Stomach (tissue), 9 donors: Measurements from ENCODE around the gene KIAA0513. TPM values are rescaled to one million over a fixed set of nuclear protein-coding genes. Genes with fewer than 3 reads are reported as not detected.

Experiments used
- DNase-seq, 2 donors: peaks; one replicate each; pipeline versions ENCODE4 v3.0.0 to v3.0.0-alpha.2; 2013 to 2019
- H3K27ac ChIP-seq, 5 donors: fragments of 200-600 bp in 4 of 5; sonication (generic) in 4 of 5; one replicate each; pipeline ENCODE4 v1.5.1; 2013 to 2019; ENCODE audit warnings: mild to moderate bottlenecking in 1 of 5, moderate library complexity in 1 of 5
- H3K27me3 ChIP-seq, 3 donors: fragments of 200-600 bp; sonication (generic); one replicate each; pipeline ENCODE4 v1.5.1; 2017 to 2019; ENCODE audit warnings: mixed run types in 1 of 3
- H3K36me3 ChIP-seq, 4 donors: fragments of 200-600 bp; sonication (generic); 1 replicate in 3 of 4; 2 replicates in 1 of 4; pipeline ENCODE4 v1.5.1; 2016 to 2019
- H3K4me1 ChIP-seq, 4 donors: fragments of 200-600 bp; sonication (generic); one replicate each; pipeline ENCODE4 v1.5.1; 2016 to 2019
- H3K4me3 ChIP-seq, 4 donors: fragments of 200-600 bp; sonication (generic) in 3 of 4; one replicate each; pipeline ENCODE4 v1.5.1; 2016 to 2019; ENCODE audit warnings: mild to moderate bottlenecking in 1 of 4
- H3K9me3 ChIP-seq, 4 donors: fragments of 200-600 bp; sonication (generic); one replicate each; pipeline ENCODE4 v1.5.1; 2016 to 2019
- EP300 ChIP-seq: sonication (generic); formaldehyde crosslinking; IDR thresholded peaks from one replicate; pipeline ENCODE4 v1.6.1; 2017; ENCODE audit warnings: antibody characterized with exemption
- POLR2A ChIP-seq, 4 donors: fragments of 450-650 bp; IDR thresholded peaks; one replicate each; pipeline ENCODE4 v1.6.1; 2016; ENCODE audit warnings: antibody characterized with exemption in 4 of 4, control low read depth in 2 of 4, mild to moderate bottlenecking in 1 of 4, moderate library complexity in 1 of 4
- POLR2AphosphoS5 ChIP-seq, 3 donors: sonication (generic); formaldehyde crosslinking; IDR thresholded peaks; one replicate each; pipeline ENCODE4 v1.6.1; 2016; ENCODE audit warnings: antibody characterized with exemption in 3 of 3
- WGBS, 5 donors: extraction: QIAGEN DNeasy Blood & Tissue Kit in 3 of 5; methylation state at CpG; one replicate each; pipeline versions ENCODE4 v1.1.5 to v1.1.7; 2013 to 2018; 5-methylcytosine and 5-hydroxymethylcytosine counted together
- intact Hi-C: fragments of 100-400 bp; cut with DNase I; formaldehyde crosslinking; loops from one replicate; pipeline ENCODE4 v1.15.1; 2023; ENCODE audit warnings: low total_unique reads
- polyA plus RNA-seq, 3 donors: library from polyadenylated mRNA; stranded (reverse); fragments of 200-250 nt; gene quantifications; one replicate each; pipeline ENCODE4 v1.2.3, GENCODE V29; 2013
- total RNA-seq, 5 donors: library from RNA; depleted of rRNA; stranded (reverse); fragments of >200 nt; gene quantifications; one replicate each; pipeline versions ENCODE4 v1.1.0 to v1.2.3, GENCODE V29; 2014 to 2016
- TF ChIP-seq, protein P1 (sequence below), 7 experiments: fragments of 450-650 bp in 4 of 7; fragments of 200-600 bp in 3 of 7; sonication (generic) in 3 of 7; IDR thresholded peaks; one replicate each; pipeline ENCODE4 v1.5.1; 2016 to 2019; ENCODE audit warnings: antibody characterized with exemption in 7 of 7, control low read depth in 2 of 7, mild to moderate bottlenecking in 1 of 7
- donor health status: healthy with polysubstance abuse.
- donor health status: Bipolar disorder and iron deficiency.
- donor health status: healthy.

KIAA0513 gene
- total and polyA plus RNA-seq, 8 donors = 3.6 to 40.6 (median 14.9) TPM

DNA sequence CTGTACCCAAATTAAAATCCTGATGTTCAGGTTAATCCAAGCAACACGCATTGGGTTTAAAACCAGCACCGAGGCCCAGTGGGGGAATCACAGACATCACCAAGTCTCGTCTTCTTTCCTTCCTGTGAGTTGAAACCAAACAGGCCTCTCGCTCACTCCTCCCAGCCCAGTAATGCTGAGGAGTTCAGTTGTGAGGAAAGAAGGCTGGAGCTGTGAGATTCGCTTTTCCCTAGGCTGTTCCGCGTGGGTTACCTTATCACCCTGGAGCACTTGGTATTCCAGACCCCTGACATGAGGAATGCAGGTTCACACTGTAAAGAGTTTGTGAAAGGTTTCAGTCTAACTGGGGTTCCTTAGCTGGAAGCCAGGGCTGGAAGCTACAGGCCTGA lies 63.9 kb downstream of the KIAA0513 start:
- Histone ChIP-seq H3K4me3 (no peak overlapping the region), H3K9me3 (no peaks in the 10 kb centered on the region), H3K36me3 (peaks cover 12 to 37% (median 35%) of the 10 kb centered on the region in 4 donors), H3K27ac (no peak overlapping the region), H3K4me1 (peaks cover 6 to 32% (median 16%) of the 10 kb centered on the region in 4 donors), H3K27me3 (peaks cover 0 to 10% (median 3%) of the 10 kb centered on the region in 3 donors)
- no peak for TF ChIP-seq POLR2AphosphoS5 (IDR thresholded peaks at IDR 0.05)
- TF ChIP-seq, protein P1, sequence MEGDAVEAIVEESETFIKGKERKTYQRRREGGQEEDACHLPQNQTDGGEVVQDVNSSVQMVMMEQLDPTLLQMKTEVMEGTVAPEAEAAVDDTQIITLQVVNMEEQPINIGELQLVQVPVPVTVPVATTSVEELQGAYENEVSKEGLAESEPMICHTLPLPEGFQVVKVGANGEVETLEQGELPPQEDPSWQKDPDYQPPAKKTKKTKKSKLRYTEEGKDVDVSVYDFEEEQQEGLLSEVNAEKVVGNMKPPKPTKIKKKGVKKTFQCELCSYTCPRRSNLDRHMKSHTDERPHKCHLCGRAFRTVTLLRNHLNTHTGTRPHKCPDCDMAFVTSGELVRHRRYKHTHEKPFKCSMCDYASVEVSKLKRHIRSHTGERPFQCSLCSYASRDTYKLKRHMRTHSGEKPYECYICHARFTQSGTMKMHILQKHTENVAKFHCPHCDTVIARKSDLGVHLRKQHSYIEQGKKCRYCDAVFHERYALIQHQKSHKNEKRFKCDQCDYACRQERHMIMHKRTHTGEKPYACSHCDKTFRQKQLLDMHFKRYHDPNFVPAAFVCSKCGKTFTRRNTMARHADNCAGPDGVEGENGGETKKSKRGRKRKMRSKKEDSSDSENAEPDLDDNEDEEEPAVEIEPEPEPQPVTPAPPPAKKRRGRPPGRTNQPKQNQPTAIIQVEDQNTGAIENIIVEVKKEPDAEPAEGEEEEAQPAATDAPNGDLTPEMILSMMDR (IDR thresholded peaks at IDR 0.05) = no peak
- no peak for TF ChIP-seq POLR2A (IDR thresholded peaks at IDR 0.05)
- no peak for TF ChIP-seq EP300
- intact Hi-C loops = no loop called here
- 86 to 93% (median 90%) methylated on average over 7 of the region's 7 CpGs for WGBS, 5 donors
- no peak for DNase-seq

DNA sequence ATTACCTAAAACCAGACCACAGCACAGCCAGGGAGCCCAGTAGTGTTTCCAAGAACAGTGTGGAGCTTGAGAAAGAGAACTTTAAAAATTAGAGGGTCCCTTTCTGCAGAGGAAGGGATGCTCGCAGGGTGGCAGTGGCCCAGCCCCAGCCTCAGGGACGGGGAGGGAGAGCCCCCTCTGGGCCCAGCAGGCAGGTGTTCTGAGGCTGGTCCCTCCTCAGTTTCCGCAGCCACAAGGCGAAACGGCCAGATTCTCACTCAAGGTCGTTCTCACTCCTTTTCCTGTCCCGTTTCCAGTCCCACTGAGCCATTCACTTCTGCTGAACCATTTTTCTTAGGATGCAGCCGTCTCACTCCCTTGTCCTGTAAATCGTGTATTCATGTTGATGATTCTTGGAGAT lies 64.7 kb downstream of the KIAA0513 start:
- no peaks in the 10 kb centered on the region for H3K9me3 ChIP-seq
- WGBS, 5 donors = 67 to 80% (median 79%) methylated on average over 9 of the region's 9 CpGs
- H3K4me3 ChIP-seq = no peak overlapping the region
- TF ChIP-seq EP300 (no peak), POLR2AphosphoS5 (IDR thresholded peaks at IDR 0.05) (no peak), POLR2A (IDR thresholded peaks at IDR 0.05) (no peak)
- TF ChIP-seq, protein P1 (IDR thresholded peaks at IDR 0.05) = no peak
- no peak for DNase-seq
- no peak overlapping the region for H3K27ac ChIP-seq
- intact Hi-C loops = no loop called here
- H3K4me1 ChIP-seq = peaks cover 0 to 25% (median 12%) of the 10 kb centered on the region in 4 donors
- H3K27me3 ChIP-seq = peaks cover 0 to 18% (median 3%) of the 10 kb centered on the region in 3 donors
- peaks cover 12 to 31% (median 28%) of the 10 kb centered on the region in 4 donors for H3K36me3 ChIP-seq

DNA sequence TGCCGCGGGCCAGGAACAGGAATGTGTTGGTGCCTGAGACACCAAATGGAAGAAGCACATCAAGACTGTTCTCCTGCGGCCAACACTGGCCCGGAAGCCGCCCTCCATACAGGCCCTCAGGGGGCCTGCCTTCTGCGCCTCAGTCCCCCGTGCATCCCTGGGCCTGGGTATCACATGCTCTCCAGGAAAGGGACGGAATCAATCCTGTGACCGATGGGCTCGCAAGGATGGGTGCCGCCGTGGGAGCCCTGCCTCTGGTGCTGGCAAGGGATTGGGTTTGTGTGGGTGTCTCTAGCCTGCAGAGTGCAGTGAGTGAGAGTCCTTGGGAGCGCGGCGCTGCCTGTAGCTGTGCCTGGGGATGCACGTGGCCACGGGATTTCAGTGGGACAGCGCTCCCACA lies 65.3 kb downstream of the KIAA0513 start:
- no peak for DNase-seq
- no peak overlapping the region for H3K4me3 ChIP-seq
- WGBS, 5 donors = 82 to 87% (median 86%) methylated on average over 16 to 18 of the region's 18 CpGs
- no peaks in the 10 kb centered on the region for H3K9me3 ChIP-seq
- intact Hi-C loops = no loop called here
- TF ChIP-seq POLR2A (IDR thresholded peaks at IDR 0.05) (no peak), EP300 (no peak), POLR2AphosphoS5 (IDR thresholded peaks at IDR 0.05) (no peak)
- TF ChIP-seq, protein P1 (IDR thresholded peaks at IDR 0.05) = no peak
- no peak overlapping the region for H3K27ac ChIP-seq
- peaks cover 12 to 26% (median 23%) of the 10 kb centered on the region in 4 donors for H3K36me3 ChIP-seq
- peaks cover 0 to 23% (median 3%) of the 10 kb centered on the region in 3 donors for H3K27me3 ChIP-seq
- H3K4me1 ChIP-seq = peaks cover 0 to 25% (median 12%) of the 10 kb centered on the region in 4 donors

DNA sequence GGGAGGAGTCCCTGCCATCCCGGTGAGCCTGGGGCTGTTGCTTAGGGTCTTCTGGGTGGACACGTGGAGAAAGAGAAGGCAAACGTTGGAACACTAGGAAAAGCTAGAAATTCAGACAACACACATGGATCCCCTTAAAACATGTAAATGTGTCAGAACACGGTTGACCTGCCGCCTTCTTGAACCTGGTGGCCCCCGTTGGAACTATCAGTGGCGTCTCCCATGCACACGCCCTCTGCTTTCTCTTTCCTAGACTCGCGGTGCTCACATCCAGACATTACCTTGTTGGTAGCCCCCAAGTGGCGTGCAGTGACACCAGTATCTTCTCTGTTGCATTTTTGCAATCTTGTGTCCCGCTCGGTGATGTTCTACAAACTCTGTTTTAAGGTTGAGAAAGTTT lies 66.1 kb downstream of the KIAA0513 start:
- H3K27ac ChIP-seq = no peak overlapping the region
- H3K27me3 ChIP-seq = peaks cover 0 to 24% (median 3%) of the 10 kb centered on the region in 3 donors
- H3K4me1 ChIP-seq = peaks cover 0 to 25% (median 12%) of the 10 kb centered on the region in 4 donors
- H3K36me3 ChIP-seq = peaks cover 6 to 17% (median 14%) of the 10 kb centered on the region in 4 donors
- no peaks in the 10 kb centered on the region for H3K9me3 ChIP-seq
- WGBS, 5 donors = 48 to 72% (median 66%) methylated on average over 13 of the region's 13 CpGs
- intact Hi-C loops = no loop called here
- TF ChIP-seq, protein P1 (IDR thresholded peaks at IDR 0.05) = no peak
- TF ChIP-seq EP300 (no peak), POLR2AphosphoS5 (IDR thresholded peaks at IDR 0.05) (no peak), POLR2A (IDR thresholded peaks at IDR 0.05) (no peak)
- DNase-seq = no peak
- no peak overlapping the region for H3K4me3 ChIP-seq
